ENCODE data around the gene TRAK2. TPM values are rescaled to one million over a fixed set of nuclear protein-coding genes. Genes with fewer than 3 reads are reported as not detected.

Gene TRAK2
- total RNA-seq, 2 donors from 2014 or later = 16.9 to 18.9 TPM

DNA sequence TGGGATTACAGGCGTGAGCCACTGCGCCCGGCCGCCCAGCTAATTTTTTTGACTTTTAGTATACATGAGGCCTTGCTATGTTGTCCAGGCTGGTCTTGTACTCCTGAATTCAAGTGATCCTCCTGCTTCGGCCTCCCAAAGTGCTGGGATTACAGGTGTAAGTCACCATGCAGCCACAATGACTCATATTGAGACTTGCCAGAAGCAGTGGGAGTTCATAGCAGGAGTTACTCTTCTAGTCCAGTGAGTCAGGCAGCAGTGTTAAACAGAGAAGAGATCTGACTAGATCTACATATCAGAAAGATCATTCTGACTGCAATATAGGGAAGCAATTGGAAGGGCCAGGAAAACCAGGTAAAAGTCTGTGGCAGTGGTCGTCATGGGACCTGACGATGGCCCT, 92.6 kb downstream of the TRAK2 start:
- no peak for DNase-seq (ENCODE audit: low spot score)
- H3K4me1 ChIP-seq (replicated peaks) = no peaks in the 10 kb centered on the region
- intact Hi-C loops (cut with DNase I) = no loop called here
- 96% methylated on average over 7 of the region's 7 CpGs for WGBS
- H3K9me3 ChIP-seq = no peaks in the 10 kb centered on the region
- no peaks in the 10 kb centered on the region for H3K27me3 ChIP-seq (replicated peaks; ENCODE audit: insufficient read depth)
- H3K27ac ChIP-seq = no peak overlapping the region
- no peak overlapping the region for H3K4me3 ChIP-seq
- H3K36me3 ChIP-seq = no peaks in the 10 kb centered on the region
- no peak for TF ChIP-seq POLR2A (IDR thresholded peaks at IDR 0.05)

DNA sequence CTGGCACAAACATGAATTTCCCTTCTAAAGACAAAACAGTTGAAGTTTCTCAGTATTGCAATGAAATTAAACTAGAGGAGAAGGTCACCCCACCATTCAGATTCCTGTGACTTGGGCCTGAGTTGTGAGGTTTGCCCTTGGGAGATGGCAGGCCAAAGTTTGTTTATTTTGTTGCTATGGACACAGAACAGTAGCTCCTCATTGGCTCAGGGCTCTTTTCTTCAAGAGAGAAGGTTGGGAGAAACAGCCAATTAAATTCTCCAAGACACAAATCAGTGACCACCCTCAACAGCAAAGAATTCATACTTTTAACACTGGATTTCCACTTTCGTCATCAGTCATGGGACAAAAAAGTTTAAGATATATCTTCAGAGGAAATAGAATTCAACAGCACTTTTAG, 94.0 kb downstream of the TRAK2 start, which contains the start of gene FLACC1:
Gene FLACC1 (minus strand): TSS at position 125 of the 400 bp plus-strand sequence. CDS start 5,941 bp downstream, outside the sequence.
- TF ChIP-seq POLR2A (IDR thresholded peaks at IDR 0.05) (no peak), CTCF (IDR thresholded peaks at IDR 0.05) (no peak), POLR2AphosphoS5 (IDR thresholded peaks at IDR 0.05) (no peak)
- H3K27ac ChIP-seq = no peak within 1 kb of the TSS
- WGBS = 61% methylated on average over 1 of the region's 1 CpG
- H3K9me3 ChIP-seq = no peaks in the 10 kb centered on the region
- no peak for DNase-seq (ENCODE audit: low spot score)
- no peaks in the 10 kb centered on the region for H3K36me3 ChIP-seq
- no peaks in the 10 kb centered on the region for H3K27me3 ChIP-seq (replicated peaks; ENCODE audit: insufficient read depth)
- intact Hi-C loops (cut with DNase I) = no loop called here
- H3K4me1 ChIP-seq (replicated peaks) = no peaks in the 10 kb centered on the region
- no peak within 1 kb of the TSS for H3K4me3 ChIP-seq

DNA sequence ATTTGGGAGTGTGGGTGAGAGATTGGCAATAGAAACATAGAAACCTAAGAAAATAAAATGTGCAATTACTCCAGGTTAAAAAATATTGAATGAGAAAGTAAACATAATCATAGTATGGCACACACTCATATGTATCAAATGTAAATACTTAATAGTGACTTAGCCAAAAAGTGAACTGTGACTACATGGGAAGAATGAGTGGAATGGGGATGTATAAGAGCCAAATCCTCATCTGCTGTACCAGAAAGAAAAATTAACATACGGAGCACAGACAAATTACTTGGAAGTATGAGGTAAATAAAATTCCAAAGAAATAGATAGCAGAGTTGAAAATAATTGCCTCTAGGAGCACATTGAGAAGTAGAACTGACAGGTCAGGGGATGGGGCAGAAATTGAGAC, 98.1 kb downstream of the TRAK2 start:
- no peaks in the 10 kb centered on the region for H3K36me3 ChIP-seq
- intact Hi-C loops (cut with DNase I) = no loop called here
- no peak for DNase-seq (ENCODE audit: low spot score)
- no peaks in the 10 kb centered on the region for H3K27me3 ChIP-seq (replicated peaks; ENCODE audit: insufficient read depth)
- H3K4me1 ChIP-seq (replicated peaks) = no peaks in the 10 kb centered on the region
- TF ChIP-seq POLR2A (IDR thresholded peaks at IDR 0.05) = no peak
- no peak for TF ChIP-seq CTCF (IDR thresholded peaks at IDR 0.05)
- TF ChIP-seq POLR2AphosphoS5 (IDR thresholded peaks at IDR 0.05) = no peak
- H3K4me3 ChIP-seq = no peak overlapping the region
- no peaks in the 10 kb centered on the region for H3K9me3 ChIP-seq
- WGBS = 80% methylated on average over 1 of the region's 1 CpG
- no peak overlapping the region for H3K27ac ChIP-seq

DNA sequence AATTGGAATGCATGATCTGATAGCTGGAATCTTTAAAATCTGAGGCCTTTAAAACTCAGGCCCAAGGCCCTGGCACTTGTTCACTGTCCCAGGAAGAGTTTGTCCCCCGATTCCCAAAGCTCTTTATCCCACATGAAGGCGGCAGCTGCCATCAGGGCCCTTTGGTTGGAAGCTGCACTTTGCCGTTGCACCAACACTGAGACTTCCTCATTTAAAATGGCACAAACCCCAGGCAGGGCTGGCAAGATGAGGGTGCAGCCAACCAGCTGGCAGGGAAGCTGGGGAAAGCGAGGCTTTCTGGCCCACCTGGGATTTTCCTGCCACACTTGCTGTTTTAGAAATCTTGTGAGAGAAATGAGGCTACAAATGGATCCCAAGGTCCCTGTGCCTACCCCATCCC, 100.4 kb downstream of the TRAK2 start:
- intact Hi-C loops (cut with DNase I) = no loop called here
- TF ChIP-seq POLR2A (IDR thresholded peaks at IDR 0.05) (no peak), CTCF (IDR thresholded peaks at IDR 0.05) (no peak), POLR2AphosphoS5 (IDR thresholded peaks at IDR 0.05) (no peak)
- H3K36me3 ChIP-seq = no peaks in the 10 kb centered on the region
- no peaks in the 10 kb centered on the region for H3K27me3 ChIP-seq (replicated peaks; ENCODE audit: insufficient read depth)
- no peak overlapping the region for H3K4me3 ChIP-seq
- H3K27ac ChIP-seq = no peak overlapping the region
- DNase-seq (ENCODE audit: low spot score) = no peak
- no peaks in the 10 kb centered on the region for H3K4me1 ChIP-seq (replicated peaks)
- WGBS = 90% methylated on average over 4 of the region's 4 CpGs
- no peaks in the 10 kb centered on the region for H3K9me3 ChIP-seq

GRCh38 chr2:201349601-201350000, 101.7 kb downstream of the TRAK2 start:
- Histone ChIP-seq H3K27ac (no peak overlapping the region), H3K4me1 (replicated peaks) (no peaks in the 10 kb centered on the region), H3K9me3 (no peaks in the 10 kb centered on the region), H3K4me3 (no peak overlapping the region), H3K36me3 (no peaks in the 10 kb centered on the region), H3K27me3 (replicated peaks; ENCODE audit: insufficient read depth) (no peaks in the 10 kb centered on the region)
- intact Hi-C loops (cut with DNase I) = no loop called here
- no peak for DNase-seq (ENCODE audit: low spot score)
- TF ChIP-seq POLR2A (IDR thresholded peaks at IDR 0.05) (no peak), CTCF (IDR thresholded peaks at IDR 0.05) (no peak), POLR2AphosphoS5 (IDR thresholded peaks at IDR 0.05) (no peak)
- WGBS = 49% methylated on average over 4 of the region's 4 CpGs
